ENCODE measurements around the gene MTFR1L.

MTFR1L gene

DNA sequence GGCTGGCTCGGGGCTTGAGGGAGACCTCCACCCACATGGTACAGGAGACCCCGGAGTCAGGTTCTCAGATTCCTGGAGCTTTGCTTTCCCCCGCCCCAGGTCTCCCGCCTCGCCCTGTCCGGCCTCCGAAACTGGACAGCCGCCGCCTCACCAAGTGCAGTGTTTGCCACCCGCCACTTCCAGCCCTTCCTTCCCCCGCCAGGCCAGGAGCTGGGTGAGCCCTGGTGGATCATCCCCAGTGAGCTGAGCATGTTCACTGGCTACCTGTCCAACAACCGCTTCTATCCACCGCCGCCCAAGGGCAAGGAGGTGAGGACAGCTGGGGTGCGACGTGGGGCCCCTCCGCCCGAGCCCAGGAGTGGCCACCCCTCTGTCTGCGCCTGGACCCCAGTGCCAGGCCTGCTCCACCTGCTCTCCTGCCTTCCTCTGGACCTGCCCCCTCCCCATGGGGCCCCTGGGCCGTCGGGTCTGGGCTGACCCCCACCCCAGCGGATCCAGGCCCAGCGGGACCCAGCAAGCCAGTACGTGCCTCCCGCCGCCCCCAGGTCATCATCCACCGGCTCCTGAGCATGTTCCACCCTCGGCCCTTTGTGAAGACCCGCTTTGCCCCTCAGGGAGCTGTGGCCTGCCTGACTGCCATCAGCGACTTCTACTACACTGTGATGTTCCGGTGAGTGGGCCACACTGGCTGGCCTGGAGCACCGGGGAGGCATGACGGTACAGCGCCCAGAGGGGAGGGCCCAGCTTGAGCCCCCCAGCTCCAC, 11.1 kb upstream of the MTFR1L start:
- no peak for FAIRE-seq

DNA sequence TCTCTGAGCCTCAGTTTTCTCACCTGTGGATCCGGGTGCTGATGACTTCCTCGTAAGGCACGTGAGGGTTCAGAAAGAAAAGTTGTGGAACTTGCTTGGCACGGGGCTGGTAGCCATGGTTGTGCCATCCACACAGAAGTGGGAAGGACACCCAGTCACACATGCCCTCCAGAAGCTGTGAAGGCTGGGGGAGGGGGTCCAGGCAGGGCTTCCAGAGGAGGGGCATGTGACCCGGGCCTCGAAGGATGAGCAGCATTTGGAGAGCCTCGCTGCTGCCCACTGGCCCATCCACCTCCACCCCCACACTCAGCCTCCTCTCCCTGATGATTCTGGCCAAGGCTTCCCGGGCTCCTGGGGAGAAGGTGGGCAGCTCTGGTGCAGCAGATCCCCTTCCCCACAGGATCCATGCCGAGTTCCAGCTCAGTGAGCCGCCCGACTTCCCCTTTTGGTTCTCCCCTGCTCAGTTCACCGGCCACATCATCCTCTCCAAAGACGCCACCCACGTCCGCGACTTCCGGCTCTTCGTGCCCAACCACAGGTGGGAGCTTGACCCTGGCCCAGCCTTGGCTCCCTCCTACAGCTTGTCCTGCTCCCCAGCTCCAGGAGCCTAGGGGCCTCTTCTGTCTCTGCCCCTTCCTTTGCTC, 10.3 kb upstream of the MTFR1L start:
- no peak for FAIRE-seq

DNA sequence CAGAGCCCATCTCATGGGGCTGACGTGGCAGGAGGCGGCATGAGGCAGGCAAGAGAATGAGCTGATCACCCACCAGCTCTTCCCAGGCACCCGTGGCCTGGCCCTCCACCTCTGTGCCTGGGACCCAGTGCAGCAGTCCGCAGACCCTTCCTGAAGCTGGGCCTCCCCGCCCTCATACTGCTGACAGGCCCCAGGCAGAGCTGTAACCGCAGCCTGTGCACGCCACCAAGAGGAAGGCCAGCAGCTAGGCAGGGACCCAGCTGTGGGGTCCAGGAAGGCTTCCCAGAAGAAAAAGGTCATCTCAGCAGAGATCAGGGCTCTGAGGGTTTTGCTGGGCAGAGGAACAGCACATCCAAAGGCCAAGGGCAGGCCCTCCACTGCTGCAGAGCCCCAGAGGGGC, 9.8 kb upstream of the MTFR1L start:
- no peak for FAIRE-seq

DNA sequence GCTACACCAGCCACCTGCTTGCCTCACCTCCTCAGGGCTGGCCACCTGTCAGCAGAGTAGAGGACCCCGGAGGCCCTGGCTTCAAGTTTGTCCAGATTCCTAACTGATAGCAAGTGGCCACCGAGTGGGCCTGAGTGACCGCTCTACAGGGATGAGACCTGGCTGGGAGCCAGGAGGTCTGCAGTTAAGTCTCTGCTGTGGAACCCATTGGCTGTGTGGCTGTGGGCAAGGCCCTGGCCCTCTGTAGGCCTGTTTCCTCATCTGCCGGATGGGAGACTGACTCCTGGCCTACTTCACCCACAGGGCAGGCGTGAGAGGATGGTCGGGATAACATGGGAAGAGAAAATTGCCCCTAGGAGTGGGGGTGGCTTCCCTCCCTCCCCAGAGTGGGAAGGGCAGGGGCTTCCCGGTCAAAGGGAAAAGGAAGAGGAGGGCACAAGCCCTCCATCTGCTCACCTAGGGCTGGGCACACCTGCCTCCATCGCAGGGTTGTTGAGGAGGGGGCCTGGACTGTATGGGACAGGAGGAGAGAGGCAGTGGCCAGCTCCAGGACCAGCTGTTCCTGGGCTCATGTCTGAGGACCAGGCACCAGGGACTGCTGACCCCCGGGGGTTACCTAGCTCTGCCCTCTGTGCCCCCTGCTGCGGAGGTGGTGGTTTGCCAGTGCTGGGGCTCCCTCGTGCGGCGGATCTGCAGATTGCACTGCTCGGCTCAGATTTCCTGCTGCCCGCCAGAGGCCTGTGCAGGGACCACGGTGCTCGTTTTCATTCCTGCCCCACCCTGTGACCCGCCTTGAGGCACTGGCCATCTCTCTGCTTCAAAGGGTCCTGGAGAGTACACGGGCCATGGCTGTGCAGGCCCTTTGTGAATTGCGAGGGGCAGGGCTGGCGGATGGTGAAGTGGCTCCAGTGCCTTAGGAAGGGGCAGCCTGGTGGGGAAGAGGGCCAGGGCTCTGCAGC, 9.1 kb upstream of the MTFR1L start:
- no peak for FAIRE-seq

DNA sequence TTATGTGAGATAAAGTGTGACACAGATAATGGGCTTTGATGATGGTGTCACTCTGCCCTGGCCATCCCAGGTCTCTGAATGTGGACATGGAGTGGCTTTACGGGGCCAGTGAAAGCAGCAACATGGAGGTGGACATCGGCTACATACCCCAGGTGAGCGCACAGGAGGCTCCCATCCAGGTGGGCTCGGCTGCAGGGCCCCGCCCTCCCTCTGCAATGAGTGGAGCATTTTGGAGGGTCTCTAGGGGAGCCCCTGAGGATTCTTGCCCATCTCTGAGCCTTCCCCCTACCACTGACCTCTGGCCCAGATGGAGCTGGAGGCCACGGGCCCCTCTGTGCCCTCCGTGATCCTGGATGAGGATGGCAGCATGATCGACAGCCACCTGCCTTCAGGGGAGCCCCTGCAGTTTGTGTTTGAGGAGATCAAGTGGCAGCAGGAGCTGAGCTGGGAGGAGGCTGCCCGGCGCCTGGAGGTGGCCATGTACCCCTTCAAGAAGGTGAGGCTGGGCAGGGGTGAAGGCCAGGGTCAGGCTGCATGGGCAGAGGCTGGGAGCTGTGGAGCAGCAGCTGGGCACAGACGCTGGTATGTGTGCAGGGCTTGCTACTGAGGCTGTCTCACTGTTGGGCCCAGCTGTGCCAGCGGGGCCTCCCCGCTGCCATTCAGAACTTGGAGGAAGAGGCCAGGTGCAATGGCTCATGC, 8.2 kb upstream of the MTFR1L start:
- FAIRE-seq = no peak

DNA sequence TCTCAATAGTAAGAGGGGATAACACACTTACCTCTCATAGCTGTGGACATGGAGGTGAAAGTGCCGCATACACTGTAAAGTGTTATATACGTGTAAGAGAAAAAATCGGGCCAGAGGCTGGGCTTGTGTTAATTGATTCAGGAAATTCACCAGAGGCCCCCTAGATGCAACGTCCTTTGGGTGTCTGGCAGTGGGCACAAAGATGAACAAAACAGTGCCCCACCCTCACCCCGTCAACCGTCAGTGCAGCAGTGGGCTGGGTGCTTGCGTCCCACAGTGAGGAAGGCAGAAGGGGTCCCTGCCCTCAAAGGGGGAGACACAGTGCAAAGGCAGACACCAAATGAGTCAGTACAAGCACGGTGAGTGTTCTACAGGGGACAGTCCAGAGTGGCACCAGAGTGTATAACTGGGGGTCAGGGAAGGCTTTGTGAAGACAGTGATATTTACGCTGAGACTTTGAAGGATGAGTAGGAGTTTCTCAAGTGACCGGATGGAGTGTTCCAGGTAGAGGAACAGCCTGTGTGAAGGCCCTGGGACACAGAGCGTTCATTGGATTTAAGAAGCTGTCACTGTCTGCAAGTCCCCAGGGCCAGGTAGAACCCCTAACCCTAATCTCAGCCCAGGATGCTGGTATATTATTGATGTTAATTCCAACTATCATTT, 6.6 kb upstream of the MTFR1L start:
- FAIRE-seq = no peak

DNA sequence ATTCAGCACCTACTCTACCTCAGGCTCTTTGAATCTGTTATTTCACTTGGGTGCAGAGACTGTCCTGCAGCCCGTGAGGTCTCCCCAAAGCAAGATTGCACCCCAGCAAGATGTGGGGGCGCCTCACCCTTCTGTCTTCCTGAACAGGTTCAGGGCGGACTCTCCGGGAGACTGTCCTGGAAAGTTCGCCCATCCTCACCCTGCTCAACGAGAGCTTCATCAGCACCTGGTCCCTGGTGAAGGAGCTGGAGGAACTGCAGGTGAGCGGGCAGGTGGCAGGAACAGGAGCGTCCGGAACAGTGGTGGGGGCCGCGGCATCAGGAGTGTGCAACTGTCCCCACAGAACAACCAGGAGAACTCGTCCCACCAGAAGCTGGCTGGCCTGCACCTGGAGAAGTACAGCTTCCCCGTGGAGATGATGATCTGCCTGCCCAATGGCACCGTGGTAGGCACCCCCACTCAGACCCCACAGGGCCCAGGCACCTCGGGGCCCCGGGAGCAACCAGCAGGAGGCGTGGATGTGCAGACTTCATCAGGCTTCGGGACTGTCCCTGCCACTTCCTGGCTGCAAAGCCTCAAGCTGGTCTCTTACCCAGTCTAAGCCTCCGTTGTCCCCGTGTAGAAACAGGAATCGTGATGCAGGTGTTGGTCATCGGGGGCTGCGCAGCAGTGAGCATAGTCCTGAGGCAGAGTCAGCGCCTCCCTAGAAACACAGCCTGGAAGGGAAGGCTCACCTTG, 5.9 kb upstream of the MTFR1L start:
- FAIRE-seq = no peak

DNA sequence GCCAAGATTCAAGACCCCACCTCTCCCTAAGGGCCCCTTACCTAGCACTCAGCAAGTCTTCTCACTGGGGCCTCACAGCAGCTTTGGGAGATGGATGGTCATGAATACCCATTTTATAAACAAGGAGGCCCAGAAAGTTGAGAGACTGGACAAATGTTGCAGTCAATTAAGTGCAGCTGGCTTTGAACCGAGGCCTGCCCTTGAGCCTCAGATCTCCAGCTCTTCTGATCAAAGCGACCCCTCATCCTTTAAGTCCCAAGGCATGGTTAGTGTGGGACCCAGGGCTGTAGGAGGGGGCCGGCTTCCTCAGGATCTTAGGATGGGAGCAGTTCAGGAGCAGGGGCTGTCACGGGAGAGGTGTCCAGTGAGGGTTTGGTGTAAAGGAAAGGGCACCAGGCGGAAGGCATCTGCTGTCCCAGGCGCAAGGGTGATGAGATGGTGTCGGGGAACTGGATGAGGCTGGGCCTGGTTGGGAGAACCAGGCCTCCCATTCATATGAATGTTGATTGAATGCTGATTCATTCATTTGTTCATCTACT, 5.1 kb upstream of the MTFR1L start:
- no peak for FAIRE-seq

DNA sequence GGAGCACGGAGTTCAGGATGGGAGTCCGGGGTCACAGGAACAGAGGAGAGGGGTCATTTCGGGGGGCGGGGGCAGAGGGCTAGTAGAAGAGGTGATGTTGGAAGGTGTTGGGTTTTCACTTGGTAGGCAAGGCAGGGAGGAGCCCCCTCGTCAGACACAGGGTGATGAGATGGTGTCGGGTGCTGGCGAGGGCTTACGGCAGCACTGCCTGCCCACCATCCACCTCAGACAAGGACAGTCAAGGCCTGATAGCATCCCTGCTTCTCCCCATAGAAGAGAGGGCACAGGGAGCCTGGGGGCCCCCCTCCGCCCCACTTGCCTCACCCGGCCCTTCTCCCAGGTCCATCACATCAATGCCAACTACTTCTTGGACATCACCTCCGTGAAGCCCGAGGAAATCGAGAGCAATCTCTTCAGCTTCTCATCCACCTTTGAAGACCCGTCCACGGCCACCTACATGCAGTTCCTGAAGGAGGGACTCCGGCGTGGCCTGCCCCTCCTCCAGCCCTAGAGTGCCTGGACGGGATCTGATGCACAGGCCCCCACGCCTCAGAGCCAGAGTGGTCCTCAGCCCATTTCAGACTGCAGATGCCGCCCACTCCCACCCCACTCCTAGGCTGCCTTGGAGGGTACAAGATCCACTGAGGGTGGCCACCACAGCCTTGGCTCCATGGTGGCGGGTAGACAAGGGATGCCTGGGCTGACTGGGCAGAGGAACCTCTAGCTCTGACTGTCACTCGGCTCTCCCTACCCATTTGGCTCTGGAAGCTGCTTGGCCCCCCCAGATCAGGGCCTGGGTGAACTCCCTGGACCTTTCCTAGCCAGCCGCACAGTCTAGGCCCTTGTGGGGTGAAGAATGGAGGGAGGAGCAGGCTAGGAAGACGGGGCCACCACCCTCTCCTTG, 4.3 kb upstream of the MTFR1L start:
- no peak for FAIRE-seq

DNA sequence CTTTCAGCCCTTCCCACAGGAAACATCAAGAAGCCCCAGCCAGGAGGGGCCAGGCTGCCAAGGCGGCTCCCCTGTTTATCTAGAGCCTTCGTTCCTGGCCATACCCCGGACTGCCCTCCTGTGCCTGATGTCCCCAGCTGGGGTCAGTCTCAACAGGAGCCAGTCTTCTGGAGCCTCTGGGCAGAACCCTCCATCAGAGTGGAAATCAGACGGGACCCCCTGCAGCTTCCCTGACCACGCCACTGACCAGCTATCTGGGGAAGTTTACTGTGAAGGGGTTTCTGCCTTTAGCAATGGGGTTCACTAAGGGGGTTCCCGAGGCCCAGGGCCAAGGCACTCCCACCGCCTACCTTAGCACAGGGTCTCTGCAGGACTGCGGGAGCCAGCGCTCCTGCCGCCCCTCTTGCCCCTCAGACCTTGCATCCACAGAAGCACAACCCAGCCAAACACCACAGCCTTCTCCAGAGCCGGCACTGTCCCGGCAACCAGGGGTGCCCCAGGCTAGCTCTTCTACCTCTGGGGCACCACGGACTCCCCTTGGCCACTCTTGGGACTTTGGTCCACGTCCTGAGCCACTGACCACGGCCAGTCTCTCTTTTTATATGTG, 3.5 kb upstream of the MTFR1L start:
- FAIRE-seq = no peak

DNA sequence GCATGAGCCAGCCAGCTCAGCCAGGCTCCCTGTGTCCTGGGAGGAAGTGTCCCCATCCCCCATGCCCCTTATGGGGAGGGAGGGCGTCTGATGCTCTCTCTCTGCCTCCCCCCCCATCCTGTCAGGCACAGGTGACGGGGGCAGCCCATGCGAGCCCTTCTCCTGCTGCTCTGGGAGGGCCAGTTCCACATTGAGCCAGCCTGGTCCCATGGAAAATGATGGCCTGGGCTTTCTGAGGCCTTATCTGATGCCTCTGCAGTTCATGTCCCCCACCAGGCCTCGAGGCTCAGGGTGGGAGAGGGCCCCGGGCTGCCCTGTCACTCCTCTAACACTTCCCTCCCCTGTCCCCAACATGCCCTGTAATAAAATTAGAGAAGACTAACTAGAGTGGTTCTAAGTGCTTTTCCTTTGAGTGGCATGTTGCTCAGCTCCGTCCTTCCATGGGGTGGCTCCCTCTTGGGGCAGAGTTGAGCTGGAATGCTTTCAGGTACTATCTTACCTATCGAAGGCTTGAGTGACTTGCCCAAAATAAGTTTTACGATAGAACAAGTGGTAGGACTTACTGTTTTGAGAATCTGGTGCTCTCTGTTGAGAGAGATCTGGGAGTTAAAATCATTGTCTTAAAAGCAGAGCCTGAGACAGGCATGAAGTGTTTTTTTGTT, 1.8 kb upstream of the MTFR1L start:
- peak; percentile 82 for FAIRE-seq

DNA sequence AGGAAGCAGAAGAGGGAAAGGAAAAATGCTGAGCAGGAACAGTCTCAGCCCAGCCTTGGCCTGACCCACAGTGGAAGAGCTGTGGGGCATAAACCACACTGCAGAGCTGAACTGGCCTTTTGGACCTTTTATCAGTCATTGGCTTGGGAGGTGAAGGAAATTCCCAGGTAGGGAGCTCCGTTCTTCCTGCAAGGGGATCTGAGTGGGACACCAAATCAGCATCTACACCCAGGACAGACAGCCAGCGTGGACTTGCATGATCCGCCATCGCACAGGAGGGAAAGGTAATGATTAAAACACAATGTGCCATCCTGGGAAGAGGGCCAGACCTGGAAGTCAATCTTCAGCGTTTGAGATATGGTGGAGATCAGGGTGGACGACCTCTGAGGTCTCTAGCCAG, 1.2 kb upstream of the MTFR1L start:
- no peak for FAIRE-seq

DNA sequence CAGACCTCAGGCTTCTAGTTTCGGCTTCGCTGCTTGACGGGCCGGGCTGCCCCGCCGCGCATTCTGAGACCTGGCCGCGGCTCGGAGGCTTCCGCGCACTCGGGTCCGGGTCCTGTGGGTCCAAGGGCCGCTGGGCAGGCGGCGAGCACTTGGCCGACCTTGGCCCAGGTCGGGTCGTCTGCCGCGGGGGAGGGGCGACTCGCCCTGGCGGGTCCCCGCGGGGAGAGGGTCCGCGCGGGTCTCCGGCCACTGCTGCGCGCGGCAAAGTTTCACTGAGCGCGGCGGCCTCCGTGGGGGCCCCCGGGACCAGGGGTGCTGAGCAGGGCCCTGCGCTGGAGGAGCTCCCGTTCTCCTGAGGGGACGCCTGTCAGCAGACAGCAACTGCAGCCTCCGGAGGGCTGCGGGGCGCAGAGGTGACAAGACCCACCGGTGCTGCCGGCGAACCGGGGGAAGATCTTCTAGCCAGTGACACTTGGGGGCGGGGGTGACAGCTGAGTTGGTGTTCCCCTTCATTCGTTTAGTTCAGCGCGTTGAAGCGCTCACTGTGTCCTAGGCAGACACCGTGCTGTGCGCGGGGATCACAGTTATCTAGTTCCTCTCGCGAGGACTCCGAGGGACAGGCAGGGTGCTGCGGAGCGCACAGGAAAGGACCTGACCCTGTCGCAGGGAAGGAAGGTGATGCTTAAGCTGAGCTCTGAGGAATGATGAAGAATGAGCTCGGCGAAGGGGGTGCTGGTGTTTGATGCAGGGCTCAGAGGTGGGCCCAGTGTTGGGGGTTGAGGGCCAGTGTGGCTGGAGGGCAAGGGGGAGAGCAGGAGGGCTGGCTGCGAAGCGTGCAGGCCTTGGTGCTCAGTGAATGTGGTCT, 725 bp downstream of the MTFR1L start:
- no peak for FAIRE-seq

DNA sequence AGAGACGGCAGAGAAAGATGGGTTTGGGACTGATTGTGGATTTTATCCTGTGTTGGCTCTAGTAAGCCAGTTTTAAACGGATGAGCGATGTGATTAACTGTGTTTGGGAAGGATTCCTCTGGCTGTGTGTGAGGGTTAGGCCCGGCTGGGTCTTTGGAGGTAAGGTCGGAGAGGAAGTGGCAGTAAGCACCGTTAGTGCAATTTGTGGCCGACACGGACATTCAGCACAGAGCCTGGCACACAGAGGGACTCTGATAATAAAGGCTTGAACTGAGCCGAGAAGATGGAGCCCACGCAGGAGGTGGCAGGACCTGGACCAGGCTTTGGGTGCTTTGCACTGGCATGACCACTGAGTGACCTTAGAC, 1.3 kb downstream of the MTFR1L start:
- FAIRE-seq = no peak

DNA sequence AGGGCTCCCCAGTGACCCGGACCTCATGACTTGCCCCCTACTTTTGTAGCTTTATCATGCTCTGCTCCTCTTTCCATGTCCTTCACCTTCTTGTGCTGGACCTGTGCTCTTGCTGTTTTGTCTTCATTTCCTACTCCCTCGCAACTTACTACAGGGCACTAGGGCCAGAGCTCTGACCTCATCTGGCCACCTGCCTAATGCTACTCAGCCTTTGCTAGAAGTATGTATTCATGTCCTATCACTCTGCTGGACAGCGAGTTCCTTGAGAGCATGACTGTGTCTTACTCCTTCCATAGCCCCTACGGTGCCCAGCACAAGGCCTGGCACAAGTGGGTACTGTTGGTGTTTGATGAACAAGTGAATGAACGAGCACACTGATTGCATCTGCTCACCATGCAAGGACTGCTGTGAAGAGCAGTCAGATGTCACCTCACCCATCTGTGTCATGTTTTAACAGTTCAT, 1.9 kb downstream of the MTFR1L start:
- no peak for FAIRE-seq

DNA sequence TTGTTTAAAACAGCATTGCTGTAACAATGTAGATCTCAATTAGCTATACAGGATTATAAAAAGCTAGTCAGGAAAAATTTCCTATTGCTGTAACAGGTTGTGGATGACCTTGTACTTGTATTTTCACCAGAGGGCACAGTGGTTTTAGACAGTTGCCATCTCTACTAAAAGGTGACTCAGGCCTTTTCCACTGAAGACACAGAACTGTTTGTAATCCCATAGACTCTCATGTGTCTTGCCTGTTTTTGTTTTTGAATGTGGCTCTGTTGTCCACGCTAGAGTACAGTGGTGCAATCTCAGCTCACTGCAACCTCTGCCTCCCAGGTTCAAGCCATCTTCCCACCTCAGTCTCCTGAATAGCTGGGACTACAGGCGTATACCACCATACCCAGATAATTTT, 5.9 kb downstream of the MTFR1L start:
- no peak for FAIRE-seq

DNA sequence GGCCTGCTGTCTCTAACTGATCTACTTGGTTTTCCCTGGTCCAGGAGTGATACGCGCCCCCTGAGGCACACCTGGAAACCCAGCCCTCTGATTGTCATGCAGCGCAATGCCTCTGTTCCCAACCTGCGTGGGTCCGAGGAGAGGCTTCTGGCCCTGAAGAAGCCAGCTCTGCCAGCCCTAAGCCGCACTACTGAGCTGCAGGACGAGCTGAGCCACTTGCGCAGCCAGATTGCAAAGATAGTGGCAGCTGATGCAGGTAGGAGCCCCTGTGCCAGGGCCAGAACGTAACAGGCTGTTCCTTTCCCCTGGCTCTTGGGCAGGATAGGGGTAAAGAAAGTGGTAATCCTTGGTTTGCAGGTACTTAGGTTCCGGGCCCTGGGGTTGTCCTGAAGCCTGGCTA, 6.8 kb downstream of the MTFR1L start:
- FAIRE-seq = no peak

DNA sequence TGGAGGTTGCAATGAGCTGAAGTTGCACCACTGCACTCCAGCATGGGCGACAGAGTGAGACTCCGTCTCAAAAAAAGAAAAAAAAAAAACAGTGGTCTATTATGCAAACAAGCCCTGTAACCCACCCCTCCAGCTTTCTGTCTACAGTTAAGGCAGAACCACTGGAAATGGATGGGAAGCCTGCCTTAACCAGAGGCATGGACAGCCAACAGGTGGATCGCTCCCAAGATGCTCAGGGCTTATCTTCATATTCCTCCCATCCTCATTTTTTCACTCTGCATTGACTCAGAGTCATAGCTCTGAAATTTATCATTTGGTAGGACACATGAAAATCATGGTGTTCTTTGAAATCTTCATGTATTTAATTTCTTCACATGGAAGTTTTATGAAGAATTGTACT, 8.7 kb downstream of the MTFR1L start:
- no peak for FAIRE-seq
